NCI-H128 (cell line): ENCODE measurements around the gene STRBP.

ENCODE experiments used
- DNase-seq: peaks from one replicate; lab custom pipeline; 2025; ENCODE audit not compliant: unreplicated experiment; lab: John Stamatoyannopoulos, UW

The STRBP gene

DNA sequence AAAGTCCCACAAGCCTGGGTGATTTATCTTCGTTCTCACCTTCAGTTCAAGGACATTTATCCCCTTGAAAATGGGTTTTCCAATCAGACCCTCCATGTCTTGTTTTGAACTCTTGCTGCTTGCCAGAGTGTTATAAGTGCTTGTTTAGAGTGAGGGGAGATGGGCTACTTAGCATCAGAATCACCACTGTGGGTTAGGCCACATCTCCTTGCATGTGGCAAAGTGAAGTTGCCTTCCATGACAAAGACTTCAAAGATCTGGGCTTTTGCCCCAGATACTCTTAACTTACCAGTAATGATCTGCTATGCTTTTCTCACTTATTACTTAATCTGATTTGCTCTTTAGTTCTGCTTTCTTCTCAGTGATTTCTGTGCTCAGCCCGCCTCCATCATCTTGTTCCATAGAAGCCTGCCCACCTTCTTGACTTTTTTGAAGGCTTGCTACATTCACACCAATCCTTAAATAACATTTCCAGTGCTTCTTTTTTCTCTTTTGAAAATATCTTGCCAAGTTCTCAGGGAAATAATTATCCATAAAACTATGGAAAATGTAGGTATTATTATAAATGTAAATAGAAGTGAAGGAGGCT lies 195.9 kb downstream of the STRBP start:
- no peak for DNase-seq
